Endothelial cell of hepatic sinusoid (primary cell): ENCODE data around the gene VWA5B2.

Experiments used
- in situ Hi-C: cut with HindIII; loops from 2 replicates; pipeline ENCODE4 v1.10.0; 2017; ENCODE audit warnings: low sequenced_read_pairs

The VWA5B2 gene

DNA sequence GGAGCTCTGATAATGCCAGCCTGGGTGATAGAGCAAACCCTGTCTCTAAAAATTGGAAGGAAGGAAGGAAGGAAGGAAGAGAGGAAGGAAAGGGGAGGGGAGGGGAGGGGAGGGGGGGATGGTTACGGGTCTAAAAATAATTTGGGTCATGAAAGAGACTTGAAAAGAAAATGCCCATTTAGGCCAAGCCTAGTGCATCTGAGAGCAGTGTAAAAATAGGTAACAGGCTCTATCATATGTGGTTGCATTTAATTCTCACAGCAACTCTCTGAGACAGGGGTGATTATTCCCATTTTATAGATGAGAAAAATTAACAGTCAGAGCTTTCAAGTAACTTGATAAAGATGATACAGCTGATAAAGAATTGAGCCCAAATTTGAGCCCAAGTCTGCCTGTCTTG lies 42.9 kb downstream of the VWA5B2 start:
- in situ Hi-C loops = no loop called here

GRCh38 chr3:184275381-184275701 lies 46.0 kb downstream of the VWA5B2 start:
- in situ Hi-C loops = no loop called here

- in situ Hi-C loops = no loop called here
Measured at GRCh38 chr3:184275961-184276910, 46.9 kb downstream of the VWA5B2 start, which contains the start of gene ECE2. ECE2 (plus strand) TSS chr3:184276022; CDS start chr3:184276154, 132 bp downstream.

- in situ Hi-C loops = no loop called here
Measured at GRCh38 chr3:184277366-184277765, 48.0 kb downstream of the VWA5B2 start.

GRCh38 chr3:184282941-184283340 lies 53.6 kb downstream of the VWA5B2 start:
- in situ Hi-C loops = no loop called here

DNA sequence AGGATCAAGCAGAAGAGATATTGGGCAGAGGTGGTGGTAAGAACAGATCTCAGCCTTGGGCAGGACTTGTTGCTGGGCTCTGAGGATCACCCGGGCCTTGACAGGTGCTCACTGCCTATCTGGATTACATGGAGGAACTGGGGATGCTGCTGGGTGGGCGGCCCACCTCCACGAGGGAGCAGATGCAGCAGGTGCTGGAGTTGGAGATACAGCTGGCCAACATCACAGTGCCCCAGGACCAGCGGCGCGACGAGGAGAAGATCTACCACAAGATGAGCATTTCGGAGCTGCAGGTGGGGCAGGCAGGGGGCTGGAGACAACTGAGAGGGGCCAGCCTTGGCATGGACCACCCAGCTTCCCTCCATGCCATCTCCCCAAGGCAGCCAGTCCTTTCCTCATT lies 54.3 kb downstream of the VWA5B2 start:
- in situ Hi-C loops = no loop called here

DNA sequence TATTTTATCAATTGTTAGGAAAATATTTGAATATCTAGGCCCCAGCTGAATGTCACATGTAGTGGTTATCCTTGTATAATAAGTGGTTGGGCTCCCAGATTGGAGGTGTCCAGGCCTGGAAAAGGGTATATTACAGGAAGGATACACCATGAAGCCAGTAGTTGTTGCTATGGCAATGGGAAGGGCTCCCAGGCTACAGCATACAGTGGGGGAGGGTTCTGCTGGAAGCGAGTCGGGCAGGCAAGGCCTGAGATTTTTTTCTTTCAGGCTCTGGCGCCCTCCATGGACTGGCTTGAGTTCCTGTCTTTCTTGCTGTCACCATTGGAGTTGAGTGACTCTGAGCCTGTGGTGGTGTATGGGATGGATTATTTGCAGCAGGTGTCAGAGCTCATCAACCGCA lies 55.3 kb downstream of the VWA5B2 start:
- in situ Hi-C loops = no loop called here

- in situ Hi-C loops = no loop called here
Measured at GRCh38 chr3:184289426-184289938, 60.1 kb downstream of the VWA5B2 start.

DNA sequence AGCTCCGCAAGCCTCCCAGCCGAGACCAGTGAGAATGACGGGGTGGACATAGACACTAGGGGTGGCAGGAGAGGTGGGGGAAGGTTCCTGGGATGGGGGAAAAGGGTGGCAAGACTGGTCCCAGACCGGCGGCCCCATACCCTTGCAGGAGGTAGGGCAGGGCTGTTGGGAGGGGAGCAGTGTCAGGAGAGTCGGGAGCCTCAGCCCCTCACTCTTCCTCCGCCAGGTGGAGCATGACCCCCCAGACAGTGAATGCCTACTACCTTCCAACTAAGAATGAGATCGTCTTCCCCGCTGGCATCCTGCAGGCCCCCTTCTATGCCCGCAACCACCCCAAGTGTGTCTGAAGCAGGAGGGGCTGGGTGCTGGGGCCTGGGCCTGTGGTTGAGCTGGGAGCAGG lies 60.9 kb downstream of the VWA5B2 start:
- in situ Hi-C loops = no loop called here

GRCh38 chr3:184291044-184291737 lies 61.8 kb downstream of the VWA5B2 start:
- in situ Hi-C loops = no loop called here
